GM21367 (cell line): Measurements from ENCODE around the gene RHEX.
"Not testable (repeated sequence)": the region's sequence is repeated elsewhere in the genome, so short reads cannot be mapped to it uniquely, and the experiment has no call there.

Source experiments
- ATAC-seq: cut with Tn5 transposase; IDR thresholded peaks from one replicate; pipeline ENCODE4 v1.9.1; 2021; ENCODE audit not compliant: unreplicated experiment

Gene RHEX

DNA sequence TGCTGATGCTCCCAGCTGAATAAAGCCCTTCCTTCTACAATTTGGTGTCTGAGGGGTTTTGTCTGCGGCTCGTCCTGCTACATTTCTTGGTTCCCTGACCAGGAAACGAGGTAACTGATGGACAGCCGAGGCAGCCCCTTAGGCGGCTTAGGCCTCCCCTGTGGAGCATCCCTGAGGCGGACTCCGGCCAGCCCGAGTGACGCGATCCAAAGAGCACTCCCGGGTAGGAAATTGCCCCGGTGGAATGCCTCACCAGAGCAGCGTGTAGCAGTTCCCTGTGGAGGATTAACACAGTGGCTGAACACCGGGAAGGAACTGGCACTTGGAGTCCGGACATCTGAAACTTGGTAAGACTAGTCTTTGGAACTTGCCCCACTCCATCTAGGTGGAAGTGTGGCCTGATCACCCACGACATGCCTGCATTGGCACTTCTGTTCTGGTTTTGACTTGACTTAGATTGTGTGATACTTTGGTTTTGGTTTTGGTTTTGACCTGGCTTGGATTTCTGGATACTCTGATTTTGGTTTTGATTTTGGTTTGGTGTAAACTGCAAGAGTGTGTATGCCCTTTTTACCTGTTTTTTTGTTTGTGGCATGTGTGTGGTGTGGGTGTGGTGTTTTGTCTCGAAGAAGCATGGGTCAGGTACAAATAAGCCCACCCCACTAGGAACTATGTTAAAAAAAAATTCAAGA is at the start of gene RHEX:
TSS of gene RHEX (plus strand) at position 255 of the 692 bp plus-strand sequence. CDS start 44,656 bp downstream, outside the sequence.
- ATAC-seq: not testable (repeated sequence)

- no peak for ATAC-seq
Observed at GRCh38 chr1:206003854-206004800, 48.8 kb upstream of the RHEX start.

DNA sequence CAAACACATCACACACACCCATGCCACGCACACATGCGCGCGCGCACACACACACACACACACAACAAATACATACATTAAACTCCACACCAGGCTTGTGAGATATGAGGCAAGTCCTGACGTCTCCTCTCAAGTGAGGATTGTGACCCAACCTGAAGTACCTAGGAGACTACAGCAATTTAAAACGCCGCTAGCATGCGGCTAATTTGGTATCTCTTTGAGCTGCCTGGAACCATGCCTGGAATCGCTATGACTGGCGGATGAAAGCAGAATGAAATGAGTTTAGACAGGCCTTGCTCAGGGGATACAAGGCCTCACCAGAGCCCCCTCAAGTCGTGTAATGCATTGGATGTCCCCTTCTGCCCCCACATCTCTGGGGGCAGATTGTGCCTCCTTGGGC is 48.1 kb upstream of the RHEX start:
- ATAC-seq: no peak

DNA sequence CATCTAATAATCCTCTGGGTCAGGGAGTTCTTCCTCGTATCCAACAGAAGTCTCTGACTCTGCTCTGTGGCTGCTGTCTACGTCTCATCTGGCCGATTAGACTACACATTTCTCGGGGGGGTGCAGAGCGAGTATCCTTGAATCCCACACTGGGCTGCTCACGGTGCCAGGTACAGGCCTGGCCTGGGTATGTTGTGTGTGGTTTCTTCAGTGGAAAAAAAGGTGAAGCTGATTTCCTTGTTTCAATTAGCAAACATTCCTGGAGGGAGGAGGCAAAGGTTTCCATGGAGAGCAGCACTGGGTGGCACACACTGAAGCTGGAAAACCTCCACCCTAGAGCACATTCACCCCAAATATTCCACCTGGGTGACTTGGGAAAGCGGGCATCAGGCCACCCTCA is 47.7 kb upstream of the RHEX start:
- ATAC-seq: no peak

DNA sequence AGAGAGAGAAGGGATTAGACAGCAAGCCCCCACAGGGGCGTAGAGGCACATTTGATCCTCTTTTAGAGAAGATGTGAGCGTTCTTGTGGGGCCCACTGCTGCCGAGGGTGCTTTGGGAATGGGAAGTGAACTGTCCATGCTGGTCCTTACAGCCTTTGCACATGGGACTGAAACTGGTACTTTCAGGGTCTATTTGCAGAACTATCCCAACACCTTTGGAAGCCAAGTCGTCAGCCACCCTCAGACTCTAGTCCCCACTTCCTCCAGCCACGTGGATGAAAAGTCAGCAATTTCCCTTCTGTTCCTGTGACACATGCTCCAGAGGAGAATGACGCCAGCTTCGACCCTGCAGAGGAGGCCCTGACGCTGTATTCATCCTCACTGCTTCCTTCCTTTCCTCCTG is 47.2 kb upstream of the RHEX start:
- ATAC-seq: no peak

GRCh38 chr1:206006946-206007345 is 46.0 kb upstream of the RHEX start:
- no peak for ATAC-seq

DNA sequence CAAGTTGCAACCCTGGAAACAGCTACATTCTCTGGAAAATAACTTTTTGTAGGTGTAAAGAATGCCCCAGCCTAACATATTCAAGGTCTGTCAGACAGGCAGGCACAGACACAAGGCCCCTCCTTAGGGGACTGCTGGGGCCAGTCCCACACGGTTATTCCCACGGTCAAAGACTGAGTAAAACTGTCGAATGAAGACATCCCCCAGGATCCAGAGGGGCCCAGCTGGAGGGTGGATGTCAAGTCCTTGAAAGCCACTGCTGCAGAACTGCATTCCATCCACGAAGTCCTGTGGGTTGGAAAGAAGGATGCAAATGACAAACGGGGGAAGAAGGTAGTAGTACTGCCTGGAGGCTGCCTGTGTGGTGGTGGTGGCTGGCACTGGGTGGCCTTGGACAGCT is 42.9 kb upstream of the RHEX start:
- no peak for ATAC-seq

- ATAC-seq: no peak
Observed at GRCh38 chr1:206011057-206011456, 41.9 kb upstream of the RHEX start.

DNA sequence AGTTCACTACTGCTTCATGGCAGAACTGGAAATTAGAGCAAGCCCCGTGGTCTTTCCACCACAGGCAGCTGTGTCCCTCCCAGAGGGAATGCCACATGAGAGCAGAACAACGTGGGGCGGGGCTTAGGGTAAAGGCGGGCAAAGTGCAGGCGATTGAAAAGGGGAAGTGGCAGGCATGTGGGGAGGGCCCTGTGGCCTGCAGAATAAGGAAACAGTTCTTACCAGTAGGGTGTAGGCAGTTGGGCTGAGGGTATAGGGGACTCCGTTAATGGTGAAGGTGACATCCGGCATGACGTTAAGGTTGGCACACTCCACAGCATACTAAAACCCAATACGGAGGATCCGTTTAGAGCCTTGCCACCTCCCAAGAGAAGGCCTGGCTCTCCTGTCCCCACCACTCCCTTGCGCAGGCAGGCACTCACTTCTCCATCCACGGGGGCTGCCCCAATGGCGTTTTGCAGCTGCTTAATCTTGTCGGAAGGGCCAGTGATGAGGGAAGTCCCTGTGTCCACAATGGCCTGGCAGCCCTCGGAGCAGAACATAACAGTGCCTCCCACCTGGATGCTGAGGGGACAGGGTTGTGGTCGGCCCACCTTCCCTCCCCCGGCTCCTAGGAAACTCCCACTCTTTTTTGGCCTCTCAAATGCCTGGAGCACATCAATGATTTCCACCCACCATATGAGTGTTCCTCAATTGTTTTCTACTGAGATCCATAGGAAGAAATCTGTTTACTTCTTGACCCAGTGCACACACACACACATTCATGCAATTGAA is 40.7 kb upstream of the RHEX start:
- ATAC-seq: peak; percentile 88

GRCh38 chr1:206013026-206013795 is 39.8 kb upstream of the RHEX start:
- ATAC-seq: no peak

DNA sequence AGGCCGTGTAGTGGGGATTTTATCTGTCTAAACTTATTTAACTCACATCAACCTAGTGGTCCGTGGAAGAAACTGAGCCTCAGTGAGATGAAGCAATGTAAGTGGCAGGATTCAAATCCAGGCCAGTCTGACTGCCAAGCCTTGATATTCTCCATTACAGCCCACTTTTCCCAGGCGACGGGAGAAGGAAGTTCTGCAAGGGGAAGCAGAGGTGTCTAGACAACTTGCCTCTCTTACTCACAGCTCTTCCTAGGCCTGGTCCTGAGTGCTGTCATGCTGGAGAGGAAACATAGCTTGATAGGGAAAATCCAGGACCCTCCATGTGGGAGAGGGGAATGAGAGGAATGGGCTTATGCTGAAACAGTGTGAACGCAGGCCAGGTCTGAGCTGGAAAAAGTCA is 38.4 kb upstream of the RHEX start:
- no peak for ATAC-seq

GRCh38 chr1:206015071-206015470 is 37.9 kb upstream of the RHEX start:
- no peak for ATAC-seq

GRCh38 chr1:206020393-206021007 is 32.5 kb upstream of the RHEX start:
- no peak for ATAC-seq

DNA sequence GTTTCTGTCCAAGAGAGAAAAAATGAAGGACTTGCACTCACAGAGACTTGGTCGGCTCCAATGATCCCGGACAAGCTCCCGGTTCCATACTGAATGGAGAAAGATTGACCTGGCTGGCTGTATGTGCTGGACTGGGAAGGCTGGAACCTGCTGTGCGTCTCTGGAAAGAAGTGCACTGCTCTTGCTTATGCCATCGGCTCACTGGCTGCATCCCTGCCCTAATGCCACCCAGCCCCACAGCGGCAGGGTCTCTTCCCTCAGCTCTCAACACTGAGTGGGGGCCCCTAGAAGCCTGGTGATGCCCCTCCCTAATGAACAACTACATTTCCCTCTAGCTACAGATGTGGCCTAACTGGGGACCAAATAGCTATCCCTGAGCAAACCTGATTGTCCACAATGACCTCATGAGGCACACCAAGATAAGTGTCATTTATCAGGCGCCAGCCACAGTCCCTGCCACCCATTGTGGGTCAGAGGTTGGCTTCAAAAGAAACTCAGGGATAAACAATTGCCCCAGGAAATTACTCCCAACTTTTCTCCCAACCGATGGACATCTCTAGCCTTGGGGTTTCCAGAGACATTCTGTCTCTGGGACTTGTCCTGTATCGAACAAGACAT is 31.9 kb upstream of the RHEX start:
- no peak for ATAC-seq

- ATAC-seq: no peak
Observed at GRCh38 chr1:206021626-206022365, 31.2 kb upstream of the RHEX start.

GRCh38 chr1:206022766-206023165 is 30.2 kb upstream of the RHEX start:
- ATAC-seq: no peak

DNA sequence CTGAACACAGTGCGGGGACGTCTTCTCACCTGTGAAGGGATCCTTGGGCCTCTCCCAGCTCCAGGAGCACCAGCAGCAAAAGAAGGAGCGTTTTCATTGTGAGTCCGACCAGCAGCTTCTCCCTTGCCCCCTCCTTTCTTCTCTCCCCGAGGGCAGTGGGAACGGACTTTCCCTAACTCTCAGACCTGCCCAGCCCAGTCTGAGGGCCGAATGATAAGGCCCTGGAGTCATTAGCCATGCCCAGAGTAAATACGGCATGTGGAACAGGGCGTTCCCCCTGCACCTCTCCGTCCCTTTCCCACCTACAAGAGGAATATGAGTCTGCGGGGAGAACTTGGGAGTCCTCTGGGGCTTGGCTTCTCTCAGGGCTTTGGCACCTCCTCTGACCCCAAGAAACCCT is 29.3 kb upstream of the RHEX start, which contains the start of gene CTSE:
TSS of gene CTSE (minus strand) at position 201 of the 400 bp plus-strand sequence. CDS start at position 97, 104 bp downstream.
- ATAC-seq: no peak

- no peak for ATAC-seq
Observed at GRCh38 chr1:206025283-206025820, 27.6 kb upstream of the RHEX start.

DNA sequence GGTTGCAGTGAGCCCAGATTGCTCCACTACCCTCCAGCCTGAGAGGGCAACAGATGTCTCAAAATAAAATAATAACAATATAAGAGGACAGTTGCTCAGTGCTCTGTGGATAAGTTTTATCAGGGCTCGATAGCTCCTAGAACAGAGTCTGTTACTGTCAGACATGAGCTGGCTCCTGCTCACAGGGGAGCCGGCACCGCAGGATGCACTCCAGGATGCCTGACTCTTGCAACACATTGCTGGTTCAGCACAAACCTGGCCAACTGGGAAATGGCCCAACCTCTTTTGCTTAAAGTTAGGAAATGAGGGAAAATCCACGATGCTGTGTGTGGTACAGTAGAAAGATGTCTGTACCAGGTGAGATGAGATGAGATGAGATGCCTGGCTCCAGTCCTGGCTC is 23.5 kb upstream of the RHEX start:
- ATAC-seq: no peak
